ENCODE data around the gene IL26. TPM values are rescaled to one million over a fixed set of nuclear protein-coding genes. Genes with fewer than 3 reads are reported as not detected.

The IL26 gene
- total and polyA plus RNA-seq, 2 of the 4 experiments (the other 2 are of a cell fraction): not detected

DNA sequence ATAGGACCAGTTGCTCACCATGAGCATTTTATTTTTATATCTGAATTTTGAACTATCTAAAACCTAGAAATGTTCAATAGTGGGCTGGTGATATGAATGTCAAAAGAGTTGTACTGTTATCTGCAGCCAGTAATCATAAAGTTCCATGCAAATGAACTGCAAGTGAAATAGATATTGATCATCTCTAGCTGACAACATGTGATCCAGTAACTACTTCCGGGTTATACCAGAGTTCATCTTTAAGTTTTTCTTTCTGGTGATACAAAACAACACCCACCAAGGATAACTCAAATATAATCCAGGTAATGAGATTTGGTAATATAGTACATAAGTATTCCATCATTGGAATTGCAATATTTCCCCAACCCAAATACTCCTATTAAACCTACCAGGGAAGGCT, 4.1 kb downstream of the IL26 start:
- Histone ChIP-seq H4K5ac (ENCODE audit: low read depth, low read length) (no peak overlapping the region), H3K9ac (ENCODE audit: low read depth, low read length) (no peak overlapping the region), H3K27ac (ENCODE audit: insufficient read depth, low read length) (no peak overlapping the region), H4K20me1 (ENCODE audit: insufficient read depth, low read length) (no peaks in the 10 kb centered on the region), H2BK15ac (ENCODE audit: low read depth, low read length) (no peak overlapping the region), H3K4me1 (ENCODE audit: control insufficient read depth, insufficient read depth, low read length) (peaks cover 2% of the 10 kb centered on the region; the same call in 1 of the 2 replicates), H3K23ac (ENCODE audit: low read depth, low read length) (no peak overlapping the region), H2AK5ac (ENCODE audit: low read depth, low read length) (no peak overlapping the region), H3K36me3 (ENCODE audit: control insufficient read depth, insufficient read depth, low read length) (no peaks in the 10 kb centered on the region), H2BK20ac (ENCODE audit: low read depth, low read length) (no peak overlapping the region), H2AK9ac (replicated peaks; ENCODE audit: low read depth, low read length, poor library complexity) (no peak overlapping the region), H4K8ac (ENCODE audit: low read depth in 2 of 2, low read length in 2 of 2) (no peak overlapping the region), H3K9me1 (ENCODE audit: insufficient read depth, low read length) (no peaks in the 10 kb centered on the region), H2BK120ac (ENCODE audit: low read depth, low read length) (no peak overlapping the region), H3K4me3 (ENCODE audit: insufficient read depth, low read depth, low read length) (no peak overlapping the region), H3K4ac (ENCODE audit: low read depth, low read length) (no peak overlapping the region), H3K79me1 (ENCODE audit: low read depth in 1 of 2, low read length in 2 of 2) (no peaks in the 10 kb centered on the region), H4K91ac (ENCODE audit: insufficient read depth, low read depth, low read length) (no peak overlapping the region), H3K4me2 (ENCODE audit: low read depth, low read length) (no peak overlapping the region), H3K18ac (ENCODE audit: low read depth, low read length) (no peak overlapping the region), H3K9me3 (ENCODE audit: control insufficient read depth, insufficient read depth, low read length) (no peaks in the 10 kb centered on the region), H3K27me3 (ENCODE audit: control insufficient read depth, insufficient read depth, low read length) (peaks cover 1% of the 10 kb centered on the region; the same call in 1 of the 2 replicates), H3K14ac (replicated peaks; ENCODE audit: low read depth, low read length) (no peak overlapping the region), H3K56ac (ENCODE audit: extremely low read depth, insufficient read depth, low read length) (no peak overlapping the region), H2AFZ (replicated peaks; ENCODE audit: low read length, poor library complexity) (no peak overlapping the region), H2BK5ac (ENCODE audit: low read depth, low read length, poor library complexity, severe bottlenecking) (no peak overlapping the region)
- ChIA-PET POLR2A (ENCODE audit: unreplicated experiment) (no interaction called here), CTCF (interaction anchor here (2.6 kb wide), 1 partner anchor 11 kb away, joined by 9 read pairs; no protein-coding TSS in a partner anchor)
- no peak for ATAC-seq (ENCODE audit: low read depth)
- no peak for DNase-seq
- TF ChIP-seq POLR2A (IDR thresholded peaks at IDR 0.05; ENCODE audit: low read depth, low read length) (no peak), ELK1 (IDR thresholded peaks at IDR 0.05; ENCODE audit: borderline replicate concordance, low read depth, low read length) (no peak), RFX5 (IDR thresholded peaks at IDR 0.05; ENCODE audit: low read depth, low read length) (no peak)
- dilution Hi-C loops (cut with HindIII; ENCODE audit: low sequenced_read_pairs, unreplicated experiment) (loop anchor here (25.0 kb wide), 1 partner anchor 91 kb away; no protein-coding TSS in a partner anchor), intact Hi-C loops (cut with micrococcal nuclease) (loop anchor here (5.0 to 10.0 kb wide), 4 partner anchors 391 to 864 kb away; partner anchors contain the start of genes MDM2 and RAP1B), in situ Hi-C loops (cut with MboI; ENCODE audit: low sequenced_read_pairs) (no loop called here)
- WGBS, 2 experiments (ENCODE audit: extremely low coverage in 2 of 2, insufficient read length in 1 of 2): no CpG with 5 or more reads among the region's 1 CpG
- no TSS peak for BruUV-seq (replicated peaks)
